ENCODE results near the gene DNAJC30. TPM values are rescaled to one million over a fixed set of nuclear protein-coding genes. Genes with fewer than 3 reads are reported as not detected.
A peak's percentile ranks its signal among the peaks of the same experiment; 100 is the strongest.

DNAJC30 gene
- total RNA-seq, 1 donor from 2014 or later, result 14.7 TPM

- no peak for TF ChIP-seq CTCF (conservative IDR thresholded peaks at IDR 0.05)
- Mint-ChIP-seq H3K9me3 (no peaks in the 10 kb centered on the region), H3K4me1 (ENCODE audit: unreplicated experiment) (peaks cover 19% of the 10 kb centered on the region), H3K36me3 (peaks cover 25% of the 10 kb centered on the region), H3K27me3 (no peaks in the 10 kb centered on the region), H3K27ac (no peak overlapping the region), H3K4me3 (no peak overlapping the region)
- no peak for DNase-seq (ENCODE audit: extremely low spot score, unreplicated experiment)
These were observed 2.1 kb upstream of the DNAJC30 start for GRCh38 chr7:73685311-73685710.

- DNase-seq (ENCODE audit: extremely low spot score, unreplicated experiment), result no peak
- TF ChIP-seq CTCF (conservative IDR thresholded peaks at IDR 0.05), result no peak
- Mint-ChIP-seq H3K27me3 (no peaks in the 10 kb centered on the region), H3K4me1 (ENCODE audit: unreplicated experiment) (peaks cover 19% of the 10 kb centered on the region), H3K27ac (peak overlapping the region; percentile 98), H3K36me3 (peaks cover 17% of the 10 kb centered on the region), H3K9me3 (no peaks in the 10 kb centered on the region), H3K4me3 (peak overlapping the region; percentile 100)
These were observed 788 bp upstream of the DNAJC30 start for GRCh38 chr7:73683788-73684693.

- Mint-ChIP-seq H3K27ac (peak overlapping the region; percentile 98), H3K27me3 (no peaks in the 10 kb centered on the region), H3K4me1 (ENCODE audit: unreplicated experiment) (peaks cover 19% of the 10 kb centered on the region), H3K9me3 (no peaks in the 10 kb centered on the region), H3K4me3 (peak overlapping the region; percentile 100), H3K36me3 (peaks cover 21% of the 10 kb centered on the region)
- TF ChIP-seq CTCF (conservative IDR thresholded peaks at IDR 0.05), result no peak
- DNase-seq (ENCODE audit: extremely low spot score, unreplicated experiment), result no peak
These were observed 553 bp downstream of the DNAJC30 start for GRCh38 chr7:73682745-73683055.

GRCh38 chr7:73681031-73681430 is 2.2 kb downstream of the DNAJC30 start:
- no peak for DNase-seq (ENCODE audit: extremely low spot score, unreplicated experiment)
- TF ChIP-seq CTCF (conservative IDR thresholded peaks at IDR 0.05), result no peak
- Mint-ChIP-seq H3K4me3 (peak overlapping the region; percentile 100), H3K9me3 (no peaks in the 10 kb centered on the region), H3K36me3 (peaks cover 15% of the 10 kb centered on the region), H3K27ac (peak overlapping the region; percentile 39), H3K4me1 (ENCODE audit: unreplicated experiment) (peaks cover 19% of the 10 kb centered on the region), H3K27me3 (no peaks in the 10 kb centered on the region)

GRCh38 chr7:73680501-73680900 is 2.8 kb downstream of the DNAJC30 start:
- no peak for DNase-seq (ENCODE audit: extremely low spot score, unreplicated experiment)
- Mint-ChIP-seq H3K27ac (no peak overlapping the region), H3K9me3 (no peaks in the 10 kb centered on the region), H3K4me3 (peak overlapping the region; percentile 100), H3K36me3 (peaks cover 15% of the 10 kb centered on the region), H3K27me3 (no peaks in the 10 kb centered on the region), H3K4me1 (ENCODE audit: unreplicated experiment) (peaks cover 19% of the 10 kb centered on the region)
- no peak for TF ChIP-seq CTCF (conservative IDR thresholded peaks at IDR 0.05)
